Stimulated activated naive CD8-positive, alpha-beta T cell treated with anti-CD3 and anti-CD28 coated beads, Interleukin-15, Interleukin-2, amounts not matched to agents 100 U/mL and 50 U/mL, for 24 hours (primary cell): ENCODE measurements around the gene MYO18B.

Experiments used
- ATAC-seq: fragments of 150-1000 bp; cut with Tn5 transposase; one replicate; pipeline ENCODE4 v1.10.0; 2021
- DNase-seq: peaks from one replicate; pipeline ENCODE4 v3.0.0; 2021

The MYO18B gene

DNA sequence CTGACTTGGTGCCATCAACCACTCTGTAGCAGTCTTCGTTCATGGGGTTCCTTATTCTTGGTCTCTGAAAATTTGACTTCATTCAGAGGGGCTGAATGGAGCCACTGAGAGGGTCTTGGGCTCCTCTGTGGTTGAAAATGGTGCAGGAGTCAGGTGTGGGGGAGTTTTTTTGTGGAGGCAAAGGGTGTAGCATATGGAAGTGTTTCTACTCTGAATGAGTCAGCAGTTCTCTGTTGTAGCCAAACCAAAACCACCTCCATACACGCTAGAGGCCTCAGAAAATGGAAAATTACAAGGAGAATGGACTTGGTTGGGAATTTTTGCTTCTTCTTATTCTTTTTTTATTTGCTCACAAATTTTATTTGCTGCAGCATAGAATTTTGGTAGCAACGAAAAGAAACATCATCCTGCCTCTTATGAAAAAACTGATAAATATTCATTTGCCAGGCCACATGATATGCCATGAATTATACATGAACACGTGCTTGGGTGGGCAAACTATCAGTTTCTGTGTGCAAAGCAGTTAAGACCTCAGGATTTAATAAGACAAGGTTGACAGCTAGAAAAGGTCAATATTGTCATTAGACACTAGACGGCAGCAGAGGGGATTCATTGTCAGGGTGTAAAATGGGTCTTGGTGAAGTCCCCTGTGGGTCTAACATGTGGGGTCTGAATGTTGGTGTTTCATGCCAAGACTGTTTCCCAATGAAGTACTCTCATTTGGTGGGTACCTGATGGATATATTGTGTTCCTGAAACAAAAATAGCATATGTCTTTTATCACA, 111.7 kb downstream of the MYO18B start:
- ATAC-seq (no peak), DNase-seq (no peak)

DNA sequence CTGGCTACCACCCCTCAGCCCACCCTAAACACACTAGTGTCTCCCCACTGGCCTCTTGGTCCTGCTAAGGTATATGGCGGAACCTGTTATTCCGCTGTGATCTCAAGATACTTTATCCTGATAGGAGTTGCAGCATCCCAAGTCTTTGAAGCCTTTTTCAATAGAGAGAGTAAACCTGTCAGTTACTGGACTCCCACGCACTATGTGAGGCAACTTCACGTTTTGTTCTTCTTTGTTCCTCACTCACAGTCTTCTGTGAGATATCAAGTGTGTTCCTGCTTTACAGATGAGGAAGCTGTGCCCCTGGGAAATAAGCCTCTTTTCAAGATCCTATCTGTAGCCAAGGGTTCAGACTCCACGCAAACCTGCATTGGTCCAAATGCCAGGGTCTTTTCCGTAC, 127.8 kb downstream of the MYO18B start:
- DNase-seq (no peak), ATAC-seq (no peak)

DNA sequence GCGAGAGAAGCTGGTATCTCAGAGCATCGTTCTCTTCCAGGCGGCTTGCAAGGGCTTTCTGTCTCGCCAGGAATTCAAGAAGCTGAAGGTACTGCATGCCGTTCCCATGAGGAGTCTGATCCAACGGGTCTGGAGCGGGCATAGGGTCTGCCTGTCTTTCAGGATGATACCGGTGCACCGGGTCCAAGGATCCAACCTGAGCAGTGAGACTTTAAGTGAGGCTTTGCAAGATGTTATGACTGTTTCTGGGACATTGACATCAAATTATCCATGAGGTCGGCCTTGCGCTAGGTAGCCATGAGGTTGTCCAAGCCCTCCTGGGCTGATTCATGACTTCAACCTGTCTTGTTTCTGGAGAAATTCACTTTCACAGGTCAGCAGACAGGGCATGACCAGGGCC, 132.3 kb downstream of the MYO18B start:
- DNase-seq, result no peak
- no peak for ATAC-seq

DNA sequence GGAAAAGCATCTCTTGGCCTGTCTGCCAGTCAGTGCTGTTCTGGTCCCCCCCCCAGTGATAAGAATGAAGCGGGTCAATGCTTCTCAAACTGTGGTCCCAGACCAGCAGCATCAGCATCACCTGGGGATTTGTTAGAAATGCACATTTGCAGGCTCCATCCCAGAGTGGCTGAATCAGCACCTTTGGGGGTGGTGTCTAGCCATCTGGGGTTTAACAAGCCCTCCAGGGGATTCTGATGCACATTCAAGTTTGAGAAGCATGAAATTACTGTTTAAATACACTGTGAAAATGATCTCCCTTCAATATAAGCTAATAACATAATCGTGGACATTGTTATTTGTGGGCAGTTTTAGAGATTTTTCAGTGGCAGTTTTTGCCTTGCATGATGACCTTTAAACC, 133.5 kb downstream of the MYO18B start:
- no peak for DNase-seq

DNA sequence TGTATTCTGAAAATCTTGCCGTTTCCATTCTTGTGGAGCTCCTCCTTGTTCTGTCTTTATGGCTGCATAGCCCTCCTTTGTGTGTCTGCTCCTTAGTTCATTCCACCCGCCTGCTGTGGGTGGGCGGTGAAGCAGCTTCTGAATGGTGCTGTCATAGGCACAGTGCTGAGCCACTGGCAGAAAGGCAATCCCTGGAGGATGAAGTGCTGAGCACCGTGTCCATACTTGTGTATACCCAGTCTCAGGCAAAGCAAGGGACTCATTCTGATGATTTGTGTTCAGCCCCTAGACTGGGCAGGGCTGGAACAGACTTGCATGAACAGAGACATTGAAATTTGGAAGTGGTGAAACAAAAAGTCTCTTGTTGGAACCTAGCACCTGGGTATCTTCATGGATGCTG, 134.9 kb downstream of the MYO18B start:
- DNase-seq, result no peak
- ATAC-seq, result no peak

More for the DNA sequence above, 133.5 kb downstream of the MYO18B start:
- no peak for ATAC-seq

DNA sequence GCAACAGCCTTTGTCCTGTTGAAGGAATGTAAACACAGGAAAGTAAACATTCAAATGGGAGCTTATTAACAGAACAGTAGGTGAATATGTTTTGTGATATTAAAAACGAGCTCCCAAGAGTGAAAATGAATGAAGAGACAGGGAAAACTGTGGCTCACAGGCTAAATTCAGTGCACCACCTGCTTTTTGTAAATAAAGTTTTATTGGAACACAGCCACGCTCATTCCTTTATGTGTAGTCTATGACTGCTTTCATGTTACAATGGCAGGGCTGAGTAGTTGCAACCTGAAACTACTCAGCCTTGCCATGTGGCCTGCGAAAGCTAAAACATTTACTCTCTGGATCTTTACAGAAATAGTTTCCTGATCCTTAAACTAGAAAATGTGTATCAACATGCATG, 136.9 kb downstream of the MYO18B start:
- no peak for DNase-seq
- no peak for ATAC-seq

DNA sequence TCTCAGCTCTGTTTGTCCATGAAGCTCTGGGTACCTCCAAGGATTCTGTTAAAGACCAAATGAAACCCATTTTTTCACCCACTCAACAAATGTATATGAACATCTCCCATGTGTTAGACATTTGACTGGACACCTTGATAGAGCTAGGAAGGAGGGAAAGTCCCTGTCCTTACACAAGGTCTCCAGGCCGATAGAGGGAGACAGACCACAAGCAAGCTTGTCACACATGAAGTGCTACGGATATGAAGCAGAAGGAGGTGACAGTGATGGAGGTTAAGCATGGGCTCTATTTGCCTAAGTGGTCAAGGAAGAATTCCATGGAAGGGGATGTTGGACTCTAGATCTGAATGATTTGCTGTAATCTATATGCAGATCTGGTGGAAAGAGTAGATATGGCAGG, 138.5 kb downstream of the MYO18B start:
- ATAC-seq, result no peak
- no peak for DNase-seq

DNA sequence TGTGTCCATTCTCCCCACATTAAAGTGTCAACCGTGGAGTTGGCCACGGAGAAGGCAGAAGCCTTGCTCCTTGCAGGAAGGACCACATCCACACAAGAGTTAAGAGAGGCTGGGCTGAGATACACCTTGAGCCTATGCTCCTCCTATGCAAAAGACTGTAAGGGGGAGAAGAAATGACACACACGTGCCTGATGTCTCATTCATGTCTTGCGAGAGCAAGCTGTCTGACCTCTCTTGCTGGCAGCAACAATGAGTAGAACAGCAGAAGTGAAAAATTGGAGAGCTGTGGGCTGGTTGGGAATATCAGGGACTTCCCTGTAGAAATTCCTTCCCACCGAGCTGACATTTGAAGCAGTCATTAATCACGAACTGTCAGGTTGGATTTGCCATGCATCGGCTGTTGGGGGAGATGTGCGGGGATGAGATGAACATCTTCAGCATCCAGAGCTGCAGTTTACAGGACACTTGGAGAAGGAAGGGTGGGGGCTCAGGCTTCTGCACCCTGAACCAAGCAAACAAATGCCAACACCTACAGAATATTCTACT, 139.3 kb downstream of the MYO18B start:
- no peak for DNase-seq
- ATAC-seq, result no peak

DNA sequence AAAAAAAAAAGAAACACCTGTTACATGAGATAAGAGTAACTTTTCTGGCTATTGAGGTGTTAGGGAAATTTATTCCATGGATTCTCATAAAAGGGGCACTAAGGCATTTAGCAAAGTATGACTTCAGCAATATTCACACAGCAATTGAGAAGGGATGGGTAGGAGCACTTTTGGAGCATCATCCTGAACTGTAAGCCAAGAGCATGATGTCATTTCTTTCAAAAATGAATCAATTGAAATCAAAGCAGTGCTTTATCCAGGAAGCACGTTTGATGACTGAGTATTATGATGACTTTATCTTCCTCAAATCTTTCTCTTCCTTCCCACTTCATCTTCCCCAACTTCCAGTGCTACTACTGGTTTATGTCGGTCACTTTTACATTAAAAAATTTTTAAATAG, 140.4 kb downstream of the MYO18B start:
- ATAC-seq (no peak), DNase-seq (no peak)

DNA sequence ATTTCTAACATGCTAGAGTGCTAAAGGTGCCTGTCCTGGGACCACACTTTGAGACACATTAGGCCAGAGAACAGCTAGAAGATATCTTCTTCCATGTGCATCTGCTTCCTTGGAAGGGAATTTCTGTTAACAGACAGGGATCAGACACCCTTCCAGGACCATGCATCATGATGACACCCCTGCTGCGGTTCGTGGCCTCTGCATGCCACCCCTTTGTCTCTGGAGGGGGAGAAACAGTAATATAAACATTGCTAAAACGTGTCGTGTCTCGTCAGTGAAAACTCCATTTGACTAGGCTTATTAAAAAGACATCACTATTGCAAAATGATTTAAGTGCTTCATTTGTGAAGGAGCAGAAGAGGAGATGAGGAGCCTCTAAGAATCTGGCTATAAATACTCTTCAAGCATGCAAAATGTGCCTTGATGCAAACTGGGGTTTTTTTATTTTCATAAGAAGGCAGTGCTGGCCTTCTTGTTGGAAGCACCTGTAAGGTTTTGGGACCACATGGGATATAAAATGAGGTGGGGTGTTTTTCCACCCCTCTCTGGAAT, 141.6 kb downstream of the MYO18B start:
- DNase-seq (no peak), ATAC-seq (no peak)

DNA sequence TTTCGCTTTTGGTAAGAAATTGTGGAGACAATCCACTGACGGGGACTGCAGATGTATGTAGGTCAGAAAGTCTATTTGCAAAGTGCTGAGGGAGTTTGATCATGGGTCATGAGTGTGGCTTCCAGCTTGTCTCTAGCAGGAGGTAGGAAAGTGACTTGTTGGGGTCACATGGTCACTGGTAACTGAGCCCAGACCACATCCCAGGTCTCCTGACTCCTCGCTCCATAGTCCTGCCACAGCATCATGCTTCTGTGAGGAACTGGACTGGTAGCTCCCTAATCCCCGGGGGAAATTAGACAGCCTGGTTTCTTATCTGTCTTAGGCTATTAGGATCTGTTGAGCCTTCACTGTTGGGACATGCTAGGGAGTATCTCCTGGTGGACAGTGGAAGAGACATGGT, 142.1 kb downstream of the MYO18B start:
- no peak for ATAC-seq
- DNase-seq, result no peak

DNA sequence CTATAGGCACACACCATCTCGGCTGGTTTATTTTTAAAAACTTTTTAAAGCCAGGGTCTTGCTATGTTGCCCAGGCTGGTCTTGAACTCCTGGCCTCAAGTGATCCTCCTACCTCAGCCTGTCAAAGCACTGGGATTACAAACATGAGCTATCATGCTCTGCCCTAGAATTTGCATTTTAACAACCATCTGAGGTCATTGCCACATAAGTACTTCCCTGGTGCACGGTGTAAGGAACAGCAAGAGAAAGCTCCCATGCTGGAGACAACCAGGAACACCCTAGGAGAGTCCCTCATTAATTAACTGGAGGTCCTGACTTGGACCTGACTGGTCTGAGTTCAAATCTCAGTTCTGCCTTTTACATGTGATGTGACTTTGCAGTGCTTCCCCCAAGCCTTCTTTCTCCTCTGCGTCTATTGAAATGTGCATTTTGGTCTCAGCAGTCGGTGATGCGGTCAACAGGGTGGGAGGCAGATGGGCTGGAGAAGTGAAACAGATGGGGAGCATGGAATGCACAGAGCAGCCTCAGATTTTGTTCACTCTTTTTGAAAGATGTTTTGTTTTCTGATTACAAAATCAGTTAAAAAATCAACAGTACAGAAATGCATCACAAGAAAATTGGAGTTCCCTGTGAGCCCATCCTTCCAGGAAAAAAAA, 146.5 kb downstream of the MYO18B start:
- ATAC-seq, result no peak
- DNase-seq, result no peak

DNA sequence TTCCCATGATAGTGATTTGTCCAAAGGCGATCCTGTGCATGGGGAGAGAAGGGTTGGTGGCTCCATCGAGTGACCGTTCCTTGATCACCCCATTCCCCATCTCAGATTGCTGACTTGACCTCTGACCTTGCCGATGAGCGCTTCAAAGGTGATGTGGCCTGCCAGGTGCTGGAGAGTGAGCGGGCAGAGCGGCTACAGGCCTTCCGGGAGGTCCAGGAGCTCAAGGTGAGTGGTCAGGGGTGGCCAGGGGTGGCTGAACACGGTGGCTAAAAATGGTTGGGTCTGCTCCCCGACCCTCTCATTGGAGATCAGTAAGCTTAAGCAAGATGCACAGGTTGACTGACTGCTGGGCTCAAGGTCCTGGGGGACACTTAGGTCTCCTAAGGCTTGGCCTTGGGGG, 148.7 kb downstream of the MYO18B start:
- DNase-seq, result no peak
- no peak for ATAC-seq

DNA sequence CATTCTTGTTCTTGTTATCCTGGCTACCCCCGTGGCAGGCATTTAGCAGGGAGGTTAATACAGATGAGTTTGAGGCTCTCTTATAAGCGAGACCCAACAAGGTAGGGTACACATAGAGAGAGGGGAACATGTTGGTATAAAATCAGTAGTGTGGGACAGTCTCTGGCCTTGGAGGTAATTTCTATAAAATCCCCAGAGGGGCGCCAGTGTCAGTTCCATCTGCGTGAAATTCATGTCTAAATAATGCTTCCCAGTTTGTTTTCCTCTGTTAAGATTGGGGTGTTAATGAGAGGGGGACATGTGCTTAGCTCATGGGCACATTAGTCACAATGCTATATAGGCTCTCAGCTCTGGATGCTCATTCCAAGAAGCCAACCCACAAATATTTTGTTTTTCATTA, 150.7 kb downstream of the MYO18B start:
- ATAC-seq, result no peak
- no peak for DNase-seq

DNA sequence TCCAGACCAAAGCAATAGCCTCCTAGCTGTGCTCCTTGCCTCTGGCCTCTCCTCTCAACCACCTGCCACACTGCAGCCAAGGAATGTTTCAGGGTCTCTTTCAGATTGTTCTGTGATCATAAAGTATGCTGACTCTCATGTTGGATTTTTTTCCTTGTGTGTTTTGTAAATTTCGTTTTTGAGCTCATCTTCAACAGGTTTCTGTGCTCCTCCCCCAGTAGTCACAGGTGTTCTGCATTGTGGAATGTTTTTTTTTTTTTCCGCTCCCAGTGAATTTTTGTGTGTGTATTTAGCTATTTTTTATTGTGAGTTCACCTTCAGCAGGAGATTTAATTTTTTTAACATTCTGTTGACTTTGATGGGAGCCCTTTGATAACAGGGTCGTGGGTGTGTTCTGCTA, 153.7 kb downstream of the MYO18B start:
- no peak for ATAC-seq

DNA sequence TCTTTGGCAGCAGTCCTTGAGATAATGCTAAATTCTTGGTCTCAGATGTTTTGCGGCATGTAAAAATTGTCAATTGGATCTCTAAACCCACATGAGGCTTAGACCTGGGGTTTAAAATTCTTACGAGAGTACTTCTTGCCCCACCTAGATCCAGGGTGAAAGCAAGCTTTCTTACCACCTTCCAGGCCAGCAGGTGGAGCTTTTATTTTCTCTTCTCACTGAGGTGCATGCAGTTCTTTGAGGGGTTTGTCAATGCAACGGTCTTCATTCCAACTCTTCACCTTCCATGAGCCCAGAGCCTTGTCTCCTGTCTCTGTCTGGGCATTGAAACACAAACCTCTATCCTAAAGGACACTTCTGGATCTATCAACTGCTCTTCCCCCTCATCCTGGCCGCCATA, 154.1 kb downstream of the MYO18B start:
- DNase-seq (no peak), ATAC-seq (no peak)

More for the DNA sequence above, 153.7 kb downstream of the MYO18B start:
- no peak for DNase-seq

DNA sequence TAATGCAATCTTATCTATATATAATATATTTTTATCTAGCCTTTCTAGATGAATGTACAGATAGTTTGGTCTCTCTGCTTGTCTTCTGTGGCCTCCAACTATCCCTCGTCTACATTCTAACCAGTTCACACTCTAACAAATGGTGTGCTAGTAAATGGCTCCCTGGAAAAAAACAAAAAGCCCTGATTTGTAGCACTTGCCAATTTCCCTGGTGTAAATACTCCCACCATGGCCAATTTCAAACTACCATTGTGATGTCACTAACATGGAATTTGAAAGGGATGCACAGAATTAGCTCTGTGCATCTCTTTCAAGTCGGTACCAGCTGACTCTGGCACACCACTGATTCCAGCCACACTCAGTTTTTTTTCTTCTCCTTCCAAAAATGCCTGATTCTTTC, 154.6 kb downstream of the MYO18B start:
- ATAC-seq, result no peak
- no peak for DNase-seq

DNA sequence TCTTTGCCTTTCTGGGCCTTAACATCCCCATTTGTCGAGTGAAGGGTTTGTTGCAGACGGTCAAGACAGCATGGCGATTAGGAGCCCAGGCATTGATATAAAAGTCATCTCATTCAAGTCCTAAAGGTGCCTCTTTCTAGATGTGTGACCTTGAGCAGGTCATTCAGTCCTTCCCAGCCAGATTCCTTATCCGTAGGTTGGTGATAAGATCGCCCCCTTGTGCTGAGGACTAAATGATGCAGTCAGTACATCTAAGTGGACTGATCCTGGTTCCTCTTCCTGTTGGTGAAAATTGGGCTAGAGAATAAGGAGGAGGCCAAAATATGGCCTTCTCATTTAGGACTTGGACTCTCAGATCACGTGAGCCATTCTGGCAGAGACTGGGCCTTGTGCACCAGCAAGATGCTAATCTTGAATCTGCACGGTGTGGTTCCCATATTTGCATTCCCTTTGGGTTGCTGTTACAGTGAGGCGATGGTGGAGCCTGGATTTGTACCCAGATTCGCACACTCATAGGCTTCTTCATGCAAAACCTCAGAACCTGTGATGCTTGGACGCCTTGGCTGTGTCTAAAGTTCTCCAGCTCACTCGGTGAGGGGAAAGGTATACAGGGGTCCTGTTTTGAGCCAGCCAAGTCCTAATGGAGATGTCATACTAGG, 156.8 kb downstream of the MYO18B start:
- DNase-seq, result peak; percentile 4
- ATAC-seq, result no peak

DNA sequence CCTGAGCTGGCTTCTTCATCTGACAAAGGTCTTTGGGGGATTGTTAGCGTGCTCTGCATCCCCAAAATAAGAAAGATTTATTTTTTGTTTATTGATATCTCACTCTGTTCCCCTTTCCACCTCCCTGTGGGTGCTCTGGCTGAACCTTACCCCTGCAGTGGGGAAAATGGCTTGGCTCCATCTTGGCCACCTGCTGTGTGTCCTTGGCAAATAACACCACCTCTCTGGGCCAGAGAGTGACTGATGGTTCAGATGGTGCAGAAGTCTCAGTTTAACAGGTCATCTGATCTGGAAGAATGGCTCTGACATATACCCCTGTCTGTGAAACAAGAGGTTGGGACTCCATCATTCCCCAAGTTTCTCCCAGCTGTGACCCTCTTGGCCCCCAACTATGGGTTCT, 157.6 kb downstream of the MYO18B start:
- ATAC-seq, result no peak
- no peak for DNase-seq

DNA sequence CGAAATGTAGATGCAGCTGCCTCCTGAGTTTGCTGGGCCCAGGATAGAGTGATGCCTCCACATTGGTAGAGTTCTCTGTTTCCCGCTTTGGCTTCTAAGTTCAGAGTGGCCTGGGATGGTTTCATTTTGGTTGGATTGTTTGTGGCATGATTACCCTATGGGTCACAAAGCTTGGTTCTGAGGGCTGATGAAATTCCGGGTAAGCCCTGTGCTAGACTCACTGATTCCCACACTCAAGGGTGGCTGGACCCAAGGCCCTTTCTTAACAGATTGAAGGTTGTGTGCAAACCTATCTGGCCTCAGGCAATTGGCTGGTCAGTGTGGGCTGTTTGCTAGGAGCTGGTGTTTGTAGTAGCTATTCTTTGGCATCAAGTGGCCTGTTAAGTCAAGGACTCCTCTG, 158.4 kb downstream of the MYO18B start:
- ATAC-seq, result no peak
- no peak for DNase-seq

DNA sequence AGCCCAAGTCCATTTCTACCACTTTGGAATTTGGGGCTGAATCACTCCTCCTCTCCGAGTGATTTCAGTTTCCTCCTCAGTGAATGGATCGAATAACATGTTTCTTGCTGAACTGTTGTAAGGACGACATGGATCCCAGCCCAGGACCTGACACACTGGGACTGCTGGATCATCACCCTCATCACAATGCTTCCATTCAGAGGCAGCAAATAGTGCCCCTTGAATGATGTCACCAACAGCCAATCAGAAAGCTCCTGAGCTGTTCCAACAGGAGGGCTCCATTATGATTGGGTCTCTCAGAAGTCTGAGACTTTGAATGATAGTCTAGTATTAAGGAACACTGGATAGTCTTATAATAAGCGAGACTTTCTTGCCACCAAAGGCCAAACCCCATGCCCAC, 158.9 kb downstream of the MYO18B start:
- no peak for DNase-seq
- ATAC-seq, result no peak

DNA sequence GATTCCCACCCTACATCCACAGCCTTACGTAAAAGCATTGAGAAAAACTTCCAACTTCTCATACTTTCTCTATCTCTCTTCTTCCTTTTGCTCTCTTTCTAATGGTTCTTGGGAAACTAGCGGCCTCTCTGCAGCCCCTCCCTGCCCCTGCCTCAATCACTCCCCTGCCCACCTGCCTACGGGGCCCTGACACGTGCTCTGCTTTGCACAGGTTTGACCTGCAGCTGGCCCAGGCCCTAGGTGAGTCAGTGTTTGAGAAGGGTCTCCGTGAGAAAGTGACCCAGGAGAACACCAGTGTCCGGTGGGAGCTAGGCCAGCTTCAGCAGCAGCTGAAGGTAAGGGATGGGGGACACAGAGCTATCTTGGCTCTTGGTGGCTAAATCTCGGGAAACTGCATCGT, 160.4 kb downstream of the MYO18B start:
- ATAC-seq (no peak), DNase-seq (no peak)

DNA sequence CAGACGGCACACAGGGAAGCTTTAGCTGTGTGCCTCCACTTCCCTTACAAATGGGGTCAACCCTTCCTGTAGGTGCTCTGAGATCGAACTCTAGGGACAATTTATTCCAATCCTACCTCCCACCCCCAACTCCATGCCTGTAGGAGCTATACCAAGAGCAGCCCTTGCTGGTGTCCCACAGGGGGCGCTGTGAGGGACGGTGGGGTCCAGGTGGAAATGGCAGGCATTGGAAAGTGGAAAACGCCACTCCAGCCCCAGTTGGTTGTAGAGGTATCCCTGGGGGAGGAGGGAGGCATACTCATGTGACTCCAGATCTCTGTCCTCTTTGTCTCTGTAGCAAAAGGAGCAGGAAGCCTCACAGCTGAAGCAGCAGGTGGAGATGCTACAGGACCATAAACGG, 161.3 kb downstream of the MYO18B start:
- ATAC-seq (no peak), DNase-seq (peak; percentile 6)
